HG02852 (cell line): Measurements from ENCODE around the gene MARCHF7.

Experiments used
- ATAC-seq: cut with Tn5 transposase; IDR thresholded peaks from one replicate; pipeline ENCODE4 v1.9.1; 2021; ENCODE audit warnings: mild to moderate bottlenecking, moderate library complexity; ENCODE audit not compliant: unreplicated experiment

MARCHF7 gene

GRCh38 chr2:159760326-159760725 lies 48.0 kb downstream of the MARCHF7 start:
- no peak for ATAC-seq

DNA sequence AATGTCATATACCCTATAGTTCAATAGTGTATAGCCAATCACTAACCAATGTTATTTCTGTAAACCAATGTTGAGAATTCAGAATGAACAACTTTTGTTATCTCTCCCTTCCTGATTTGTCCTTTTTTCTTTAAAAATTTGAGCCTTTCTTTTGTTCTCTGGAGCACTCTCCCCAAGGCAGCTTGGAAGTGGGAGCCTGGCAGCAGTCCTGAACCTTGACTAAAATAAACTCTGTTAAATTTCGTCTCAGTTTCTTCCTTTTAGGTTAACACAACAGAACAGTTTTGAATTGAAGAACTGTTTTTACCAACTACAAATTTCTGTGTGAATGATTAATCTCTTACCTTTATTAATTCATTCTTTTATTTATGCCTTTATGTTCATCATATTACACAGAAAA lies 49.8 kb downstream of the MARCHF7 start:
- no peak for ATAC-seq
